GM11168 (cell line): Measurements from ENCODE around the gene DNAL4.

ENCODE experiments used
- in situ Hi-C: fragments of 300-500 bp; cut with MboI; formaldehyde crosslinking; loops from one replicate; pipeline ENCODE4 v1.12.0; 2022; ENCODE audit warnings: low sequenced_read_pairs; ENCODE audit not compliant: unreplicated experiment

The DNAL4 gene

GRCh38 chr22:38761202-38762162 is 32.5 kb downstream of the DNAL4 start:
- in situ Hi-C loops, result no loop called here

GRCh38 chr22:38760477-38761201 is 33.3 kb downstream of the DNAL4 start:
- in situ Hi-C loops, result no loop called here

DNA sequence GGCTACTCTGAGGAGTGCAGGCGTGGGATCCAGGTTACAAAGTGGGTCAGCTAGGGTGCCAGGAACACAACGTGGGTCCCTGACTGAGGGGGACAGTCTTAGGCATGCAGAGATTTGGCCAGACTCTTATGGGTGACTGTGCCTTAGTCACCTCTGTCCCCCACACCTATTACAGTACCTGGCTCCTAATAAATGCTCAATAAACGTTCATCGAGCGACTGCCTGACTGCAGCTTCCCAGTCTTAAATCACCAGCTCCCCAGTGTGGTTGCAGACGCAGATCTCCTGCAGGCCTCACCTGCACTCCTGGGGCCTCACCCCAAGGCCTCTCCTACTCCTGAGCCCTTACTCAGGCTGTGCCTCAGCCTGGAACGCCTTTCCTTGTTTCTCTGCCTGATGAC is 34.9 kb downstream of the DNAL4 start:
- in situ Hi-C loops, result no loop called here

DNA sequence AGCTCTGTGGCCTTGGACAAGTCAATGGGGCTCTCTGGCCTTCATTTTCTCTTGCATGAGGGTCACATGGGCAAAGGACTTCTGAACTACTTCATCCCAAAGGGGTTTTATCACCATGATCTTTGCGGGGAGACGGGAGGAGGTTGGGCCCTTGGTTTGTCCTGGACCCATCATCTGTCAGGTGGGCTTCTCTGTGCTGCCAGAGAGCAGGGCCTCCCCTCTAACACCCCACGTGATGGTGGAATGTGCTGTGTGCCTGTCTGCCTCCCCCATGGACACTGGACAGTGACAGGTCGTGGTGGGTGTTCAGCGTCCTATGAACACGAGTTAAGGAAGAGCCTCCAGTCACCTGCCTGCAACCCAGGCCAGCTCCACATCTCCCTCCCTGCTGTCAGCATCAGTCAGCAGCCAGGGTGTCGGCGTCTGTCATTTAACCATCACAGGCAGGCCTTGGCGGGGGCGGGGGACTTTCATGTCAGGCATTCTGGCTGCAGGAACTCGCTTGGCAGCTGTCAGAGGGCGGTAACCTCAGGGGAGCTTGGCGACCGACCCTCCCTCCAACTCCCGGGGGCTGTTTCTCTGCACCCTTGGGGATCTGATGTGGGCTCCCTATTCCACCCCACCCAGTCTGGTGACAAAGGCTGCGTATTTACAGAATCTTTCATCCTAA is 35.5 kb downstream of the DNAL4 start:
- in situ Hi-C loops, result no loop called here

GRCh38 chr22:38757464-38757757 is 36.5 kb downstream of the DNAL4 start:
- in situ Hi-C loops, result no loop called here

DNA sequence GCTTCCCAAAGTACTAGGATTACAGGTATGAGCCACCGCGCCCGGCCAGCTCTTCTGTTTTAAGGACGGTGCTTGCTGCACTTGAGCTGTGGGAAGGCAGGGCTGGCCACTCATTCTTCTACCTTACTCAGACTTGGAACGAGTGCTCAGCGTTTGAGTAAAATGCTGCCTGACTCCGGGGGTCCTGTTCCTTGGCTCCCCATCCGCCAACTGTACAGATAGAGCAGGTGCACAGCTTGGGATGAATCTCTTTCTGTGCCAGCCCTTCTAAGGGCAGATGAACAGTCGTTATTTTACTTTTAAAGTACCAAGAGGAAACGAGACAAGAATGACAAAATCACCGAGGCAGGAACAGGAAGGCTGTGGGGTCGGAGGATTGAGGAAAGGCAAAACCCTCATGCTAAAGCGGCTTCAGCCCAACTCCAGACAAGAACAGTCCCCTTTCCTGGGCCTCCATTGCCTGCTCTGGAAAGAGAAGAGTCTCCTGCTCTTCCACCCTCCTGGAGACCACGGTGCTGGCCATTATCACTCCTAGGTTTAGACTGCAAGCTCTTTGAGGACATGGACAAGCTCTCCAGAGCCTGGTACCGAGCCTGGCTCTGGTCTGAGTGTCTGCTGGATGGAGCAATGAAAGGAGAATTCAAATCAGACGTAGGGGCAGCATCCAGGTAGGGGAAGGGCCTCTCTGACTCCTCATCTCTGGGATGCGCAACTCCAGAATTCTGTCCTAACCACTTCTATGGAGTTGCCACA is 37.1 kb downstream of the DNAL4 start:
- in situ Hi-C loops, result no loop called here

- in situ Hi-C loops, result no loop called here
Observed at GRCh38 chr22:38755911-38756532, 37.9 kb downstream of the DNAL4 start, which contains the start of gene SUN2. TSS of gene SUN2 (minus strand) at chr22:38755998. CDS start at chr22:38752628, 3,370 bp downstream.

GRCh38 chr22:38755155-38755910 is 38.6 kb downstream of the DNAL4 start:
- in situ Hi-C loops, result no loop called here

DNA sequence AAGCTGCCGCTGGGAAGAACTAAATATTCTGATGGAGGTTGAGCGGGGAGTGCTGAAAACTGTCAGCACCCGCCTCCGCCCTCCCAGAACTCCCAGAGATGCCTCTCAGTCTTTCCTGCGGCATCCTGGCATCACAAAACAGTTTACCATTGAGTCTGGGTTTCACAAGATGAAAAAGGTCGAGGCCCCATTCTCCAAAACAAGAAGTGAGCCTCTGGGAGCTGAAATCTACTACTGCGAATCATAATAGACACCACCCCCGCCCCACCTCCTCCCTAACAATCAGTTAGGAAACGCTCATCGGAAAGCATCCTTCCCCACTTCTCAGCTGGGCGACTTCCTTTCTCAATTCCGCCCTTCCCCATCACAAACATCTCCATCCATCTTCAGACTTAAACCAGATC is 39.2 kb downstream of the DNAL4 start:
- in situ Hi-C loops, result no loop called here

DNA sequence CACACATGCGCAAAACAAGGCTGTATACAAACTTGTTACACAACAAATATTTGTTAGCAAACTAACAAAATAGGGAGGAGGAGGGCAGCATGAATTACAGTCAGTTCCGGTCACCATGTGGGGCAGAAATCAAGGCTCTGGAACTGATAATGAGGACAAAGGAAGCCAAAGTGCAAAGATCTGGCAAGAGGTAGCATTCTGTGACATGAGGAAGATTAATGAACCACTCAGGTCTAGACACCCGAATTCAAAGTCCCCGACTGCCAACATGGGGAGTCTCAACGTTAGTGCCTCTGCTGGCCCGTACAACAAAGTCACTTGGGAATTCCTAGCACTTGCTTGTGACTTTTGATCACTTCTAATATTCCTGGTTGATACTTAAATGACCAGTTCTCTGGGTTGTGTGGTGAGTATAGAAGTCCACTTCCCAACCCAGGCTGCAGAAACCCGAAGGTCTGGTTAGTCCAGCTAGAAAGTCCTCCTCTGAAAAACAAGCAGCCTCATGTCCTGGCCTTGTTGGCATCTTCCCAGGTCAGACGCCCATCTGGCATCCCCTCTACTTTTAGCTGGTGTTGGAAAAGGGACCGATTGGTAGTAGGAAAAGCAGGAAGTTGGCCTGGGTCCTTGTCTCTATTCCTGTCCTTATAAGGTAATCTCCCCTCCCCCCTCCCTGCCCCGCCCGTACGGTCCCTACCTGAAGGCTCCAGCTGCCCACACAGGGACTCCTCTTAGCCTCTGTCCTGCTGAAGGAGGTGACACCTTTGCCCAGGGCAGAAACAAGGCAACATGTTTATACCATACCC is 39.8 kb downstream of the DNAL4 start:
- in situ Hi-C loops, result no loop called here

DNA sequence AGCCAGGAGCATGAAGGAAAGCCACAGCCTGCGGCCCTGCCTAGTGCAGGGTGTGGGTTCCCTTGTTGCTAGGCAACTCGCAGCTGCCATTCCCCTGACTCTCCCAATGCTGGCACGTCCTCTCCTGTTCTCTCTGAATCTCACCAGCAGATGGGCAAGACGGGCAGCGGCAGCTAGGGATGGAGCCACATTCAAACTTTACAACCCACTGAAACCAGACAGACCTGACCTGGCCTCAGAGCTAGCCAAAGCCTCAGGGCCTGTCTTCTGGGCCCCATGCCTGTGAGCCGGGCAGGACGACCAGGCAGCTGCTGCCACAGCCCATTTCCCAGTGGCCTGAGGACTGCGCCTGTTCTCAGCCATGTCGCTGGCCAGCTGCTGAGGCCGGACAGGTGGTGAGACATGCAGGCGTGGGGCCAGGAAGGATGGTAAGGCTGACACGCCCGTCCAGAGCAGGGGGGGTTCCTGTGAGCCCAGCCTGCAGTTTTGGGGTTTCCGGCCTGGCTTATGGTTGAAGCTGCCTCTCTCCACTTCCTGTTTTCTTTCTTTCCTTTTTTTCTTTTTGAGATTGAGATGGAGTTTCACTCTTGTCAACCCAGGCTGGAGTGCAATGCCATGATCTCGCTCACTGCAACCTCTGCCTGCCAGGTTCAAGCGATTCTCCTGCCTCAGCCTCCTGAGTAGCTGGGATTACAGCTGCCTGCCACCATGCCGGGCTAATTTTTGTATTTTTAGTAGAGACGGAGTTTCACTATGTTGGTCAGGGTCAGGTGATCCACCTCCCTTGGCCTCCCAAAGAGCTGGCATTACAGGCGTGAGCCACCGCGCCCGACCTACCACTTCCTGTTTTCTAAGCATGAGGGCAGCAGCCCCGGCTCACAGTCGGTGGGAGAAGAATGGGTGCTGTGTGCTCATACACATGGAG is 42.3 kb downstream of the DNAL4 start:
- in situ Hi-C loops, result no loop called here

GRCh38 chr22:38751066-38751421 is 42.9 kb downstream of the DNAL4 start:
- in situ Hi-C loops, result no loop called here

- in situ Hi-C loops, result no loop called here
Observed at GRCh38 chr22:38750638-38751037, 43.3 kb downstream of the DNAL4 start.

DNA sequence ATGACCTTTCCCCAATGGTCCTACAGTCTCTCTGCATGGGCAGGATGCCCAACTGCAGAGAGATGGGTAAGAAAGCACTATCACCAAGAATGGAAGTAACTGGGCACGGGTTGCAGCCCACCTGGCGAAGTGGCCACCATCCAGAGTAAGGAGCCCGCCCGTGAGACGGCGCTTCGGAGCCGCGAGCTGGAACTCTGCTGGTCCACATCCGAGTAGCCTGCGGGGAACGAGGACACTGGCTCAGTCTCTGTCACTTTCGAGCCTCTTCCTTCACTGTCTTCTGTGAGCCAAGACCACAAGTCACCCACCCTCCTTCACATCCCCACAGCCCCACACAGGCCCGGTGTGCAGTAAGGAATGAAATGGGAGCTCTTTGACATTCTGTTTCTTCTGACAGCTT is 43.8 kb downstream of the DNAL4 start:
- in situ Hi-C loops, result no loop called here

DNA sequence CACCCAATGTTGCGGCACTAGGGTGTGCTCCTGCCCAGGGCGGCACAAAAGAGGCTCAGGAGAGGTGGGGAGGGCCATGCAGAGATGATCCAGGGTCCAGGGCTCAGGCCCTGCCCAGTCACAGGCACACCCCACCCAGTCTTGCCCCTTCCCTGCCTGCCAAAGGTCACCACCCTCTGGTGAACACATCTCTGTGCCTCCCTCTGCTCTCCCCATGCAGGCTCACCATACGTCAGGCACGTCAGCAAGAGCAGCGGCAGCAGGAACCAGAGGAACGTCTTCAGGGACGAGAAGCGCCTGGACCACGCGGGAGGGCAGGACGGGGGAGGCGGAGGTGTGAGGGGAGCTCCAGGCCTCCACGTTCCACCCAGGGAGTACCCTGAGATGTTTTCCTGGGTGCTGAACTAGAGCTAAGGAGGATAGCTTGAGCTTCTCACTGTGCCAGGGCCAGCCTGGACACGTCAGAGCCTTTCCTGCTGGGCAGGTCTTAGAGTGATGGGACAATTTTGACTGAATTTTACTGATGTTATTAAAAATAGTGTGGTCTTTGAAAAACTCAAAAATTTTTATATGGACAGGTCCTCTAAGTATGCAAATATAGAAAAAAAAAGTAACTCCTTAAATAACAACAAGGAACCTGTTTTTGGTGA is 45.3 kb downstream of the DNAL4 start:
- in situ Hi-C loops, result no loop called here

- in situ Hi-C loops, result no loop called here
Observed at GRCh38 chr22:38745676-38746460, 48.1 kb downstream of the DNAL4 start.
